PFSK-1 (cell line): ENCODE data around the gene SAMD10.

Experiments
- POLR2AphosphoS5 ChIP-seq: IDR thresholded peaks from 2 replicates; pipeline ENCODE4 v1.6.1; 2012; ENCODE audit warnings: low read depth, mild to moderate bottlenecking, control low read depth, low read length, moderate library complexity
- SIN3A ChIP-seq: IDR thresholded peaks from 2 replicates; pipeline ENCODE4 v1.6.1; 2012; ENCODE audit warnings: mild to moderate bottlenecking, low read length, moderate library complexity, borderline replicate concordance; ENCODE audit not compliant: insufficient read depth
- TF ChIP-seq, protein P1 (sequence below), 2 experiments: IDR thresholded peaks; 2 replicates each; pipeline versions ENCODE4 v1.6.1 to v1.8.0; 2011 to 2012; ENCODE audit warnings: low read depth in 2 of 2, low read length in 2 of 2, control low read depth in 1 of 2, inconsistent platforms in 1 of 2, mild to moderate bottlenecking in 1 of 2, moderate library complexity in 1 of 2; ENCODE audit not compliant: insufficient read depth in 1 of 2

DNA sequence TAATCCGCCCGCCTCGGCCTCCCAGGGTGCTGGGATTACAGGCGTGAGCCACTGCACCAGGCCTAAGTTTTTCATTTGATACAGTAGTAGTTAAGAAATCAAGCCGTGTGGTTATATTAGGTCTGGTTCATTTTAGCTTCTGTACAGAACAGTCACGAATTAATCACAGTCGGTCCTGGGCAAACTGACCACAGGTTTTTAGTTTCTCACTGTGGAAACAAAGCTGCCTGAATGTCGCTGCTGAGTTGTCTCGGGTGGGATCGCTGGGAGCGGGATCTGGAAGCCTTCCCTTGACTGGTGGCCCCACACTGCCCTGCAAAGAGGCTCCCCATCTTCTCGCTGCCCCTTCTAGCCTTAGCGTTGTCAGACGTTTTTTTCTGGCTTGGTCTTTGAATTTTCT lies 41.8 kb downstream of the SAMD10 start:
- TF ChIP-seq POLR2AphosphoS5 (peak; percentile 25; the same call in 1 of the 2 replicates), SIN3A (no peak)
- TF ChIP-seq, protein P1, sequence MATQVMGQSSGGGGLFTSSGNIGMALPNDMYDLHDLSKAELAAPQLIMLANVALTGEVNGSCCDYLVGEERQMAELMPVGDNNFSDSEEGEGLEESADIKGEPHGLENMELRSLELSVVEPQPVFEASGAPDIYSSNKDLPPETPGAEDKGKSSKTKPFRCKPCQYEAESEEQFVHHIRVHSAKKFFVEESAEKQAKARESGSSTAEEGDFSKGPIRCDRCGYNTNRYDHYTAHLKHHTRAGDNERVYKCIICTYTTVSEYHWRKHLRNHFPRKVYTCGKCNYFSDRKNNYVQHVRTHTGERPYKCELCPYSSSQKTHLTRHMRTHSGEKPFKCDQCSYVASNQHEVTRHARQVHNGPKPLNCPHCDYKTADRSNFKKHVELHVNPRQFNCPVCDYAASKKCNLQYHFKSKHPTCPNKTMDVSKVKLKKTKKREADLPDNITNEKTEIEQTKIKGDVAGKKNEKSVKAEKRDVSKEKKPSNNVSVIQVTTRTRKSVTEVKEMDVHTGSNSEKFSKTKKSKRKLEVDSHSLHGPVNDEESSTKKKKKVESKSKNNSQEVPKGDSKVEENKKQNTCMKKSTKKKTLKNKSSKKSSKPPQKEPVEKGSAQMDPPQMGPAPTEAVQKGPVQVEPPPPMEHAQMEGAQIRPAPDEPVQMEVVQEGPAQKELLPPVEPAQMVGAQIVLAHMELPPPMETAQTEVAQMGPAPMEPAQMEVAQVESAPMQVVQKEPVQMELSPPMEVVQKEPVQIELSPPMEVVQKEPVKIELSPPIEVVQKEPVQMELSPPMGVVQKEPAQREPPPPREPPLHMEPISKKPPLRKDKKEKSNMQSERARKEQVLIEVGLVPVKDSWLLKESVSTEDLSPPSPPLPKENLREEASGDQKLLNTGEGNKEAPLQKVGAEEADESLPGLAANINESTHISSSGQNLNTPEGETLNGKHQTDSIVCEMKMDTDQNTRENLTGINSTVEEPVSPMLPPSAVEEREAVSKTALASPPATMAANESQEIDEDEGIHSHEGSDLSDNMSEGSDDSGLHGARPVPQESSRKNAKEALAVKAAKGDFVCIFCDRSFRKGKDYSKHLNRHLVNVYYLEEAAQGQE (IDR thresholded peaks at IDR 0.05; ENCODE audit: insufficient read depth in 1 of 2, low read depth in 2 of 2, low read length in 2 of 2): no peak
